ENCODE results near the gene OPRL1.
"Not testable (repeated sequence)": the region's sequence is repeated elsewhere in the genome, so short reads cannot be mapped to it uniquely, and the experiment has no call there.

The OPRL1 gene

DNA sequence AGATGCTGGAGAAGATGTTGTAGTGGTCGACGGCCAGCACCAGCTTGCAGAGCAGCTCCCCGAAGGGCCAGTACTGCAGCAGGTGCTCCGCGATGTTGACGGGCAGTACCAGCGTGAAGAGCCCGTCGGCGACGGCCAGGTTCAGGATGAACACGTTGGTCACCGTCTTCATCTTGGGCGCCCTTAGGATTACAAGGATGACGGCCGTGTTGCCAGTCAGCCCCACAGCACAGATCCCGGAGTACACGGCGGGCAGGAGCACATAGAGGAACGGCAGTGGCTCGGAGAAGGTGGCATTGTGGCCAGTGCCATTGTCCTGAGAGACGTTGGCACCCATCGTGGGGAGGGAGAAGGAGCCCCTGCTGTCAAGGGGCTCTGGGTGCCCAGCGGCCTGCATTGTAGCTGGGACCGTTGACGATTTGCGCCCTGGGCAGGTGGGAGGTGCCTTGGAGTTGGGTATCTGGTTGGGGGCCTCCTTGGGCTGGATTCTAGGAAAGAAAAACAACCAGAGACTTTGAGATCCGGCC is 26.6 kb downstream of the OPRL1 start:
- no peak for DNase-seq

DNA sequence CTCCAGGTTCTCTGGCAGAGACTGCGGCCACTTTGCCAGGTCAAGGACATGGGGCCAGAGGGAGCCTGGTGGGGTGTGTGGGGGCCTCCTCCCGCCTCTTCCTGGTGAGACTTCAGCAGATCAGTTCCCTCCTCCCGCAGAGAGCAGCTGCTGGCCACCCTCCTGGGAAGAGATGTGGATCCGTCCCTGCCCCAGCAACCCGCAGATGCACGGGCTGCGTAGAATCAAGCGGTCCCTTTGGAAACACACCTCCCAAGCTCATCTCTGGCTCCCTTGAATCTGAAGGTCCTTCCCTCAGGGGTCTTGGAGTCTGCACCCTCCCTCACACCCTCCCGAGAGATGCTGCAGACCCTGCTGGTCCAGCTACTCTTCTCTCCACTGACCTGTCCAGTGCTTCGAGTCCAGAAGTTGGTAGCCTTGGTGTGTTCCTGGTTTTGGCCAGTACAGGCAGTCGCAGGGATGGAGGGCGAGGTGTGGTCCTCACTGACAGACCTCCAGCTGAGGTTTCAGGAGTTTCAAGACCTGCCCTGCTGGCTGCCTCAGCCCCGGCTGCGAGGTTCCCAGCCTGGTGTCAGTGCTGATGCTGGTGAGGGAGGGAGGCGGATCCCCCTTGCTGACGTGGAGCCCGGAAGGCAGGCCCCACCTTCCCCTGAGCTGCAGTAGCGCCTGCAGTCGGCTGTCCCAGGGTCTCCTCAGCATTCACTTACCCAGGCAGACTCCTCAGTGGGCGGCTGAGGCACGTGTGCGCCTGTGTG is 27.3 kb downstream of the OPRL1 start, which contains the start of gene NPBWR2:
TSS of gene NPBWR2 (minus strand) at position 585 of the 755 bp plus-strand sequence. CDS start 734 bp downstream, outside the sequence.
- DNase-seq: no peak

DNA sequence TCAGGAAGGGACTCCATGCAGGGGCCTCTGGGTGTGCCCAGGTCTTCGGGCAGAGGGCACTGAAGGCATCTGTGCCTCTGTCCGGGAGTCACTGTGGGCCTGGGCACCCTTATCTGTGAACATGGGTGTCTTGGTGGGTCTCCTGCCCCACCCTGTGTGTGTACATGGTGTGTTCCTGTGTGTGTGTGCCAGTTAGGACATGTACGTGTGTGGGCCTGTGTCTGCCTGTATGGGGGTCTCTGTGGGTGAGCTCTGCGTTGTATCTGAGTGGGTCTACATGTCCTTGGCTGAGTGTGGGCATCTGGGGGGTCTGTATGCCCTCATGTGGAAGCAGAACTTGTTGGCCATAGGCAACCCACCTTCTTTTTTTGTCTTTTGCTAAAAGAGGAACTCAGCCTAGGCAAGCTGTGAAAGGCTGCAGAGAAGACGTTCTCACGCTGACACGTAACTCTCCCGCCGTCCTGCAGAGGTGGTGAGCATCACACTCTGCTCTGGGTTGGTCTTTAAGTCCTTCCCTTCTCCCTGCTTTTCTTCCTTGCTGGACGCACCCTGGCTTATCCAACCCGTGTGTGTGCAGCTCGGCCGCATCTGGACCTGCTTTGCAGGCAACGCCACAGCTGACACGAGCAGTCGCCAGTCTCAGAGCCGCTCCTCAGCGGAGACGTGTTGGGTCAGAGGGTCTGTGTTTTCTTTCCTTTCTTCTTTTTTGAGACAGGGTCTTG is 28.0 kb downstream of the OPRL1 start:
- DNase-seq: no peak

GRCh38 chr20:64108731-64109681 is 29.1 kb downstream of the OPRL1 start:
- no peak for DNase-seq

DNA sequence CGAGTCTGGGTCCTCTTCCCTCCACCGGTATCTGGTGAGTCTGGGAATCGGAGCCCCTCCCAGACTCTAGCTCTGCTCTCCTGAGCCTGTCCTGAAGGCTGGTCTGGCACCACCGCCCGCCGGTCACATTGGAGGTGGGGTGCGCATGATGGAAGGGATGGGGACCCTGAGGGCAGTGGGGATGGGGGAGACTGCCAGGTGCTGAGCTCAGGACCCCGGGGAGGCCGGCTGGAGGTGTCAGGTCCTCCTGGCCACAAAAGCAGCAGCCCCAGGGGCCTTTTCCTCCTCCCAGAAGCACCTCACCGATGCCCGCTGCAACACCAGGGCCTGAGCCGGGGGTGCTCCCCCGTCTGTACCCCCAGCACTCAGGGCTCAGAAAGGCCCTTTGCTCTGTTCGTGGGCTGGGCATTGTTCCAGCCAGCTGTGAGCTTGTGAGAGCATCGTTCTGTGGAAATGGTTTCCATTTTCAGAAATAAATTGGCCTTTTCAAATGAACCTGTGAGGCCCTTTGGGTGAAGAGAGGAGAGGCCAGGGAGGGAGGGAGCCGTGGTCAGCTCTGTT is 30.0 kb downstream of the OPRL1 start:
- no peak for DNase-seq

GRCh38 chr20:64110411-64111068 is 30.7 kb downstream of the OPRL1 start:
- no peak for DNase-seq

GRCh38 chr20:64111841-64112641 is 32.2 kb downstream of the OPRL1 start:
- DNase-seq: no peak

DNA sequence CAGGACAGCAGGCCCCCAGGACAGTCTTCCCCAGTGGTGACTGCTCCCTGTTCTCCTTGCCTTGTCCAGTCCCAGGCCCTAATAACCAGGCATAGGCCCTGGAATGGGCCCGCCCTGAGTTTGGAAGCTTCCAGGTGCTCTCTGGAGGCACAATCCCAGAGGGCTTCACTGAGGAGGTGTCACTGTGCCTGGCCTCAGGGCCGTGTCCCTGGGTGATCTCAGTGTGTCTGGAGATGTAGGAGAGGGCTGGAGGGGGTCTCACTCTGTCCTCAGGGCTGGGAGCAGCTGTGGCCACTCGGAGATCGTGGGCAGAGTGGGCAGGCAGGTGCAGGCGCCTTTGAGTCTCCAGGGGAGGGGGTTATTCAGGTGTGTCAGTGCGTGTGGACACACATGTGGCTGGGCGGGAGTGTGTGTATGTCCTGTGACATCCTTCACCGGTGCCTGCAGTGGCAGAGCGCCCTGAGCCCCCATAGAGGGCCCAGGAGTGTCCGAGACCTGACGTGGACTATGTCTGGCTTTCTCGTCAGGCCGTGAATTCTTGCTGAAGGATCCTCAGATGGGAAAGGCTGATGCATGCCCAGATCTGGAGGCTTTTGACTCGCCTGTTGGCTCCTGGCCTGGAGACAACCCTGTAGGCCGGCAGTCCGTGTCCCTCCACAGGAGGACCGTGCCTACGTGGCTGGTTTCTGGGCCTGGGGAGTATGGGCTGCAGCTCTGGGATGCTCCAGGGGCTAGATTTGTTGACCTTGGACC is 33.0 kb downstream of the OPRL1 start:
- no peak for DNase-seq

GRCh38 chr20:64113444-64113775 is 33.5 kb downstream of the OPRL1 start:
- DNase-seq: no peak

- no peak for DNase-seq
Observed at GRCh38 chr20:64113796-64114355, 34.0 kb downstream of the OPRL1 start.

- DNase-seq: no peak
Observed at GRCh38 chr20:64114356-64114971, 34.6 kb downstream of the OPRL1 start.

DNA sequence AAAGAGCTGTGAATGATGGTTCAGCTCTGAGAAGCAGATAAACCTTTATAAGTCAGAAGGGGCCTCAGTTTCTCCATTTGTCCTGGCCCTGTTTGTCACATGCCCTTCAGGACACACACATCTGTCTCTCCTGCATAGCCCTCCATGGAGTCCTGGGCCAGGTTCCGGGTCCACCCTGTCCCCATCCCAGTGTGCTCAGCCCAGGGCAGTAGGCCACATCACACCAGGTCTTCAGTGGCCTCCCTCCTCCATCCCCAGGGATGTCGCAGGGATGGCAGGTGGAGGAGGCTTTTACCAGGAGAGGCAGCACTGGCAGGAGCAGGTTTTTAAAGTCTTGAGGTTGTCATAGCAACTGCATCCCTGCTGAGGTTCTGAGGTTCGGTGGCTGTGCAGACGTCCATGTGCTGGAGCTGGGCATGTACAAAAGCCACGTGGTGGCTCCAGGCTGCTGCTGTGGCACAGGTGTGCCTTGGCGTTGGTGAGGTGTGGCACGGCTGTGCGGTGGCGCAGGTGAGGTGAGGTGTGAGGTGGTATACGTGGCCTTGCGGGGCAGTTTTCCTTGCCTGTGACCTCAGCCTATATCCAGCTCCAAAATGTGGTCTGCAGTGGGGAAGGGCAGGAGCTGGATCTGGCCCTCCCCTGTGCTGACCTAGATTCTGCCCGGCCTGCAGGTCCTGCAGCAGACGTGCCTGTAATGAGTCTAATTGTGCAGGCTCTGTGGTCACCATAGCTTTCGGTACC is 35.5 kb downstream of the OPRL1 start:
- DNase-seq: no peak

DNA sequence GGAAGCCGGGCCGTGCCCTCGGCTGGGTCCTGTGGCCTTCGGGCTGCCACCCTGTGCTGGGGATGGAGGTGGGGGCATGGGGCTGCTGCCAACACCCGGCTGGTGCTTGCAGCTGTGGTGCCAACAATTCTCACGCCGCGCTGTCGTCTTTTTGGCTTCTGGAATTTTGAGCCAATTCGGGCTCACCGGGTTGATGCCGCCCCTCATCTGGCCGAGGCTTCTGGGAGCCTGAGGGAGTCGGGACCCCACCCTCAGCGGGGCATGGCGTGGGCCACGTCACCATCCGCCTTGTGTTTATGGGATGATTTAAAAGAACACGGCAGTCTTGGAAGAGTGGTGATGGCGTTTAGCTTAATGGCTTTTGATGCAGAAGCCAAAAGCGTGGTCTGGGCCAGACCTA is 36.1 kb downstream of the OPRL1 start:
- DNase-seq: no peak

DNA sequence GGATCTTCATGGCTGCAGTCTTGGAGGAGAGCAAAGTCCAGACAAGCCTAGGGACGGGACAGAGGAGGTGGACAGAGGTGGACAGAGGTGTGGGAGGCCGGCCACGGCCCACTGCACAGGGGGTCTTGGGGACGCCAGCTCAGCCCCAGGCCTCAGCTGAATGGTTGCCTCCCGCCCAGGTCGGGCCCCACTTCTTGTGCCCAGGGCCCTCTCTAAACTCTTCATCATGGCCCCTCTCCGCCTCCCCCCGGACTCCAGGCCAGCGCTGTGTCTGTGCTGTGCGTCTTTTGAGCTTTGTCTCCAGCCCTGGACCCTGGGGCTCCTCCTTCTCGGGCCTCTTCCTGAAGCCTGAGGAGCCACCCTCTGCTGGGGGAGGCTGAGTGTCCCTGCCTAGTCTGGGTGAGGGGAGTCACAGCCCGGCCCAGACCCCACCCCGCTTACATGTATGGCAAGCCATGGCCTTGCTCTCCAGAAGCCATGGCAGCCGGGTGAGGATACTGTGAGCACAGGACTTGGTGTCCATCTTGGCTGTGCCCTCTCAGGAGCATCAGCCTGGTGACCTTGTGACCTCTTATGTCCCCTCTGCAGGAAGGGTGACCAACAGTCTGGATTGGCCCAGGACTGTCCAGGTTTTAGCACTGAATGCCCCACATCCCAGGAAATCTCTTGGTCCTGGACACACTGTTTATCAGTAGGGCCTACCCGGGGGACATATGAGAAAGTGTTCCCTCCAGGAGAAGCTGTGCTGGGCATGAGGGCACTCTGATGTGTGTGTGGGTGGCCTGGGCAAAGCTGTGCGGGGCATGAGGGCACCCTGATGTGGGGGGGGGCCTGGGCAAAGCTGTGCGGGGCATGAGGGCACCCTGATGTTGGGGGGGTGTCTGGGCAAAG is 36.9 kb downstream of the OPRL1 start:
- no peak for DNase-seq

- DNase-seq: not testable (repeated sequence)
Observed at GRCh38 chr20:64117432-64117777, 37.5 kb downstream of the OPRL1 start.

DNA sequence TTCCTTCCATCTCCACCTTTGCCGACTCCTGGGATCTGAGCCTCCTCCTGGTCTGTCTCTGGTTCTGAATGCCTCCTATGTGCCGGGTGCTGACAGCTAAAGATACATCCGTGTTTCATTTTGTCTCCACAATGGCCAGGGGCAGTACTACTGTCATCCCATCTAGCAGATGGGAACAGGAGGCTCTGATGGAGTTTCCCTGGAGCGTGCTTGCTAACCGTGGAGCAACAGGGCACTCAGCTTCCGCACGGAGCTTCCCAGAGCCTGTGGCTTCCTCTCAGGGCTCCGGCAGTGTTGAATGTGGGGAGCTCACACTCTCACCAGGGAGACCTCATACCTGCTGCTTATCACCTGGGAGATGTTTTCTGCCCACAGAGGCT is 39.4 kb downstream of the OPRL1 start:
- no peak for DNase-seq

- DNase-seq: no peak
Observed at GRCh38 chr20:64119681-64120341, 39.9 kb downstream of the OPRL1 start.
